OCI-LY1 (cell line): ENCODE results near the gene ACAP2.

ENCODE experiments used
- H2AFZ ChIP-seq: fragments of 200-600 bp; sonication (generic), shearing (Covaris generic); 2 replicates; pipeline ENCODE4 v1.6.0; 2014; ENCODE audit warnings: antibody characterized with exemption, mild to moderate bottlenecking, low read length
- H3F3A ChIP-seq: fragments of 200-600 bp; sonication (generic), shearing (Covaris generic); 2 replicates; pipeline ENCODE4 v1.6.0; 2014; ENCODE audit warnings: mild to moderate bottlenecking, antibody characterized with exemption, low read length, moderate library complexity; ENCODE audit not compliant: insufficient read depth
- H3K27ac ChIP-seq: fragments of 200-600 bp; sonication (generic); 2 replicates; pipeline ENCODE4 v1.5.1; 2014; ENCODE audit warnings: low read length, mixed run types, mild to moderate bottlenecking, low read depth; ENCODE audit not compliant: poor library complexity, severe bottlenecking
- H3K27me3 ChIP-seq: fragments of 200-600 bp; sonication (generic); 2 replicates; pipeline ENCODE4 v1.6.0; 2014; ENCODE audit warnings: antibody characterized with exemption, mild to moderate bottlenecking, low read length, moderate library complexity; ENCODE audit not compliant: insufficient read depth
- H3K36me3 ChIP-seq: fragments of 200-600 bp; sonication (generic); 2 replicates; pipeline ENCODE4 v1.6.1; 2014; ENCODE audit warnings: mild to moderate bottlenecking, antibody characterized with exemption, low read length, moderate library complexity, mixed read lengths; ENCODE audit not compliant: insufficient read depth
- H3K4me1 ChIP-seq: fragments of 200-600 bp; sonication (generic); 2 replicates; pipeline ENCODE4 v1.5.1; 2014; ENCODE audit warnings: mild to moderate bottlenecking, low read length, moderate library complexity; ENCODE audit not compliant: insufficient read depth, severe bottlenecking
- H3K4me2 ChIP-seq: fragments of 200-600 bp; sonication (generic), shearing (Covaris generic); 2 replicates; pipeline ENCODE4 v1.6.1; 2014; ENCODE audit warnings: low read length
- H3K4me3 ChIP-seq: fragments of 200-600 bp; sonication (generic); 2 replicates; pipeline ENCODE4 v1.5.1; 2014; ENCODE audit warnings: low read length, low read depth, mild to moderate bottlenecking, mixed read lengths; ENCODE audit not compliant: poor library complexity, severe bottlenecking
- H3K79me2 ChIP-seq: fragments of 200-600 bp; shearing (Covaris generic); 2 replicates; pipeline ENCODE4 v1.6.1; 2016; ENCODE audit warnings: mixed run types, low read length, mixed read lengths; ENCODE audit not compliant: insufficient read depth
- H3K9ac ChIP-seq: fragments of 200-600 bp; sonication (generic), shearing (Covaris generic); 2 replicates; pipeline ENCODE4 v1.6.1; 2014; ENCODE audit warnings: mild to moderate bottlenecking, low read length, mixed read lengths
- H3K9me2 ChIP-seq: fragments of 200-600 bp; sonication (generic), shearing (Covaris generic); 2 replicates; pipeline ENCODE4 v1.6.1; 2014; ENCODE audit warnings: low read depth, mild to moderate bottlenecking, low read length, mixed read lengths
- H3K9me3 ChIP-seq: fragments of 200-600 bp; shearing (Covaris generic); 2 replicates; pipeline ENCODE4 v1.6.1; 2014; ENCODE audit warnings: low read length, mixed read lengths
- H4K20me1 ChIP-seq: fragments of 200-600 bp; sonication (generic), shearing (Covaris generic); 2 replicates; pipeline ENCODE4 v1.6.0; 2016; ENCODE audit warnings: mild to moderate bottlenecking, low read length; ENCODE audit not compliant: insufficient read depth
- EZH2 ChIP-seq: fragments of 200-600 bp; sonication (generic), shearing (Covaris generic); IDR thresholded peaks from 2 replicates; pipeline ENCODE4 v1.8.0; 2017; ENCODE audit warnings: borderline replicate concordance, mixed run types, mild to moderate bottlenecking, antibody characterized with exemption, low read length, moderate library complexity, mixed read lengths
- TF ChIP-seq, protein P1 (sequence below): fragments of 200-600 bp; sonication (generic), shearing (Covaris generic); IDR thresholded peaks from 2 replicates; pipeline ENCODE4 v1.5.1; 2017; ENCODE audit warnings: mild to moderate bottlenecking, antibody characterized with exemption, low read length, moderate library complexity, mixed read lengths

ACAP2 gene

DNA sequence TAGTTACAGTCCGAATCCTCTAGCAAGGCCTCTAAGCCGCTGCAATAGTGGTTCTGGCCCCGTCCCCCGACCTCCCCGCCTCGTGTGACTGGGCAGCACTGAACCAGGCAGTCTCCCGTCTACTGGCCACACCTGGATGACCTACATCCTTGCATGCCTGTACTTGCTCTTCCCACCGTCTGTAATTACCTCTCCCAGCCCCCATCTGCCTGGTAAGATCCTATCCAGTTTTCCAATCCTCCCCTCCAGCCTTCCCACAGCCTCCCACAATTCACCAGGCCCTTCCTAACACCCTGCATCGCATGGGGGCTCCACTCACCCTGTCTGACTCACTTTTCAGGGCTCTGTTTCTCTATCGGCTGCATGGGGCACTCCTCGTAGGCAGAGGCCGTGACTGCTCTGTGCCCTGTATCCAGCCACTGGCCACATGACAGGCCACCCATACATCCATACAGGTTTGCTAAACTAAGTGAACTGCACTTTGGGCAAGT lies 204.7 kb downstream of the ACAP2 start:
- Histone ChIP-seq H3K27me3 (no peaks in the 10 kb centered on the region), H3K9me2 (peaks cover 3% of the 10 kb centered on the region; the same call in 1 of the 2 replicates), H2AFZ (no peak overlapping the region), H3K4me3 (no peak overlapping the region), H3K79me2 (no peaks in the 10 kb centered on the region), H3K4me2 (no peak overlapping the region), H3K36me3 (no peaks in the 10 kb centered on the region; the same call in 1 of the 2 replicates), H3K27ac (no peak overlapping the region), H3K4me1 (no peaks in the 10 kb centered on the region), H3K9me3 (0 out of 2 replicates have a peak, but pooled peaks cover 2% of the 10 kb centered on the region), H3K9ac (no peak overlapping the region), H4K20me1 (no peaks in the 10 kb centered on the region), H3F3A (no peaks in the 10 kb centered on the region)
- no peak for TF ChIP-seq EZH2

DNA sequence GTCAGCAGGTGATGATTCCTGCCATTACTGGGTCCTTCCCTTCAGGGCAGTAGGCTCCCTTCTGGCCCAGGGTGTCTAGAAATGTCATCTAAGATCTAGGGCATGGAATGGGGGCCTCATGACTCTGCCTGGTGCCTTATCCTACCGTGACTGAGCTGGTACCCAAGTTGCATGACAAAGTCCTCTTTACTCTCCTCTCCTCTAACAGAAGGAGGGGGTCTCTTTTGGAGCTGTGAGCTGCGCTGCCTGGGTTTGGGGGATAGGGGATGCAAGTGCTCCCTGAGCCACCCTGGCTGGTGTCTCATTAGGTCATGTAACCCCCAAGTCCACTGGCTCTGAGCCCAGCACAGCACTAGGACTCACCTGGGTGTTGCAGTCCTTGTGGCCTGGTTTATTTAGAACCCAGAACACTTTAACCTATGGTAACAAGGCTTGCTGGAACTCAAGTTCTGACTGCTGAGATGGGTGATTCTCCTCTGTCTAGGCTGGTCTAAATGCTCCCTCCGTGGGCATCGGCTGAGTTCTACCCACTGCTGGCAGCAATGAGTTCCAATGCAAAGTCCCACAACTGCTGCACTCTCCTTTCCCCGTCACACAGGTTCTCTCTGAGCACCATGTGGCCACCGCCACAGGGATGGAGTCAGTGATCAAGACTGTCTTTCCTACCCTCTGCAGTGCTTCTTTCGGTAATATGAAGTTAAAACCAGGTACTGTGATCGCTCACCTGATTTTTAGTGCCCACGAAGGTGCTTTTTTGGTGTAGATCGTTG lies 205.8 kb downstream of the ACAP2 start:
- Histone ChIP-seq H3K4me2 (no peak overlapping the region), H3K9ac (no peak overlapping the region), H2AFZ (no peak overlapping the region), H3K27ac (no peak overlapping the region), H3K9me3 (0 out of 2 replicates have a peak, but pooled peaks cover 2% of the 10 kb centered on the region), H3K4me3 (no peak overlapping the region), H4K20me1 (no peaks in the 10 kb centered on the region), H3K36me3 (no peaks in the 10 kb centered on the region; the same call in 1 of the 2 replicates), H3K9me2 (peaks cover 4% of the 10 kb centered on the region; the same call in 1 of the 2 replicates), H3F3A (no peaks in the 10 kb centered on the region), H3K79me2 (no peaks in the 10 kb centered on the region), H3K4me1 (no peaks in the 10 kb centered on the region), H3K27me3 (no peaks in the 10 kb centered on the region)
- TF ChIP-seq EZH2 = no peak
- TF ChIP-seq, protein P1, sequence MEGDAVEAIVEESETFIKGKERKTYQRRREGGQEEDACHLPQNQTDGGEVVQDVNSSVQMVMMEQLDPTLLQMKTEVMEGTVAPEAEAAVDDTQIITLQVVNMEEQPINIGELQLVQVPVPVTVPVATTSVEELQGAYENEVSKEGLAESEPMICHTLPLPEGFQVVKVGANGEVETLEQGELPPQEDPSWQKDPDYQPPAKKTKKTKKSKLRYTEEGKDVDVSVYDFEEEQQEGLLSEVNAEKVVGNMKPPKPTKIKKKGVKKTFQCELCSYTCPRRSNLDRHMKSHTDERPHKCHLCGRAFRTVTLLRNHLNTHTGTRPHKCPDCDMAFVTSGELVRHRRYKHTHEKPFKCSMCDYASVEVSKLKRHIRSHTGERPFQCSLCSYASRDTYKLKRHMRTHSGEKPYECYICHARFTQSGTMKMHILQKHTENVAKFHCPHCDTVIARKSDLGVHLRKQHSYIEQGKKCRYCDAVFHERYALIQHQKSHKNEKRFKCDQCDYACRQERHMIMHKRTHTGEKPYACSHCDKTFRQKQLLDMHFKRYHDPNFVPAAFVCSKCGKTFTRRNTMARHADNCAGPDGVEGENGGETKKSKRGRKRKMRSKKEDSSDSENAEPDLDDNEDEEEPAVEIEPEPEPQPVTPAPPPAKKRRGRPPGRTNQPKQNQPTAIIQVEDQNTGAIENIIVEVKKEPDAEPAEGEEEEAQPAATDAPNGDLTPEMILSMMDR = no peak

- no peak overlapping the region for H3K4me3 ChIP-seq
- H3K9me3 ChIP-seq = 0 out of 2 replicates have a peak, but pooled peaks cover 2% of the 10 kb centered on the region
- no peaks in the 10 kb centered on the region for H3F3A ChIP-seq
- H3K27ac ChIP-seq = no peak overlapping the region
- no peak overlapping the region for H3K4me2 ChIP-seq
- H3K36me3 ChIP-seq = no peaks in the 10 kb centered on the region; the same call in 1 of the 2 replicates
- H3K79me2 ChIP-seq = no peaks in the 10 kb centered on the region
- H4K20me1 ChIP-seq = no peaks in the 10 kb centered on the region
- H3K9me2 ChIP-seq = peaks cover 4% of the 10 kb centered on the region; the same call in 1 of the 2 replicates
- H3K4me1 ChIP-seq = no peaks in the 10 kb centered on the region
- no peak for TF ChIP-seq EZH2
- TF ChIP-seq, protein P1 = no peak
- no peaks in the 10 kb centered on the region for H3K27me3 ChIP-seq
- no peak overlapping the region for H2AFZ ChIP-seq
- no peak overlapping the region for H3K9ac ChIP-seq
Measured at GRCh38 chr3:195236076-195236798, 206.6 kb downstream of the ACAP2 start.
